Tibial nerve (tissue), 3 donors: ENCODE data around the gene TRPM2.

Experiments used
- POLR2A ChIP-seq, 2 donors: fragments of 450-650 bp; IDR thresholded peaks; one replicate each; pipeline ENCODE4 v1.6.1; 2017; ENCODE audit warnings: antibody characterized with exemption in 2 of 2, mild to moderate bottlenecking in 2 of 2, moderate library complexity in 2 of 2
- TF ChIP-seq, protein P1 (sequence below), 5 experiments: fragments of 200-600 bp in 3 of 5; fragments of 450-650 bp in 2 of 5; sonication (generic) in 3 of 5; IDR thresholded peaks; one replicate each; pipeline ENCODE4 v1.5.1; 2016 to 2019; ENCODE audit warnings: antibody characterized with exemption in 5 of 5, mild to moderate bottlenecking in 3 of 5, moderate library complexity in 2 of 5

- TF ChIP-seq, protein P1, sequence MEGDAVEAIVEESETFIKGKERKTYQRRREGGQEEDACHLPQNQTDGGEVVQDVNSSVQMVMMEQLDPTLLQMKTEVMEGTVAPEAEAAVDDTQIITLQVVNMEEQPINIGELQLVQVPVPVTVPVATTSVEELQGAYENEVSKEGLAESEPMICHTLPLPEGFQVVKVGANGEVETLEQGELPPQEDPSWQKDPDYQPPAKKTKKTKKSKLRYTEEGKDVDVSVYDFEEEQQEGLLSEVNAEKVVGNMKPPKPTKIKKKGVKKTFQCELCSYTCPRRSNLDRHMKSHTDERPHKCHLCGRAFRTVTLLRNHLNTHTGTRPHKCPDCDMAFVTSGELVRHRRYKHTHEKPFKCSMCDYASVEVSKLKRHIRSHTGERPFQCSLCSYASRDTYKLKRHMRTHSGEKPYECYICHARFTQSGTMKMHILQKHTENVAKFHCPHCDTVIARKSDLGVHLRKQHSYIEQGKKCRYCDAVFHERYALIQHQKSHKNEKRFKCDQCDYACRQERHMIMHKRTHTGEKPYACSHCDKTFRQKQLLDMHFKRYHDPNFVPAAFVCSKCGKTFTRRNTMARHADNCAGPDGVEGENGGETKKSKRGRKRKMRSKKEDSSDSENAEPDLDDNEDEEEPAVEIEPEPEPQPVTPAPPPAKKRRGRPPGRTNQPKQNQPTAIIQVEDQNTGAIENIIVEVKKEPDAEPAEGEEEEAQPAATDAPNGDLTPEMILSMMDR (IDR thresholded peaks at IDR 0.05), result no peak
- TF ChIP-seq POLR2A (IDR thresholded peaks at IDR 0.05), result no peak
Measured at GRCh38 chr21:44405948-44406872, 52.8 kb downstream of the TRPM2 start.
